GM19240 (cell line): Measurements from ENCODE around the gene KIAA2012.

Experiments used
- DNase-seq: peaks from one replicate; pipeline ENCODE4 v3.0.0; 2011; ENCODE audit warnings: low spot score; ENCODE audit not compliant: insufficient read length

Gene KIAA2012

GRCh38 chr2:202042444-202042843 is 30.6 kb upstream of the KIAA2012 start:
- no peak for DNase-seq

GRCh38 chr2:202043475-202043874 is 29.6 kb upstream of the KIAA2012 start:
- DNase-seq = no peak

GRCh38 chr2:202044777-202045176 is 28.3 kb upstream of the KIAA2012 start:
- no peak for DNase-seq

- DNase-seq = no peak
Measured at GRCh38 chr2:202046572-202046971, 26.5 kb upstream of the KIAA2012 start.

- DNase-seq = no peak
Measured at GRCh38 chr2:202049092-202049728, 23.8 kb upstream of the KIAA2012 start.

- no peak for DNase-seq
Measured at GRCh38 chr2:202049840-202050239, 23.2 kb upstream of the KIAA2012 start.

- DNase-seq = no peak
Measured at GRCh38 chr2:202050652-202051051, 22.4 kb upstream of the KIAA2012 start.

GRCh38 chr2:202051499-202052161 is 21.4 kb upstream of the KIAA2012 start:
- DNase-seq = no peak

- no peak for DNase-seq
Measured at GRCh38 chr2:202052235-202052634, 20.8 kb upstream of the KIAA2012 start.

- DNase-seq = no peak
Measured at GRCh38 chr2:202054679-202055078, 18.4 kb upstream of the KIAA2012 start.

- no peak for DNase-seq
Measured at GRCh38 chr2:202056611-202057010, 16.4 kb upstream of the KIAA2012 start.

- no peak for DNase-seq
Measured at GRCh38 chr2:202060218-202060617, 12.8 kb upstream of the KIAA2012 start.

- DNase-seq = no peak
Measured at GRCh38 chr2:202061695-202062094, 11.4 kb upstream of the KIAA2012 start.

GRCh38 chr2:202064171-202064880 is 8.7 kb upstream of the KIAA2012 start:
- no peak for DNase-seq

- DNase-seq = no peak
Measured at GRCh38 chr2:202064881-202065230, 8.2 kb upstream of the KIAA2012 start.

GRCh38 chr2:202065876-202066275 is 7.2 kb upstream of the KIAA2012 start:
- no peak for DNase-seq

- DNase-seq = no peak
Measured at GRCh38 chr2:202066875-202067274, 6.2 kb upstream of the KIAA2012 start.

- DNase-seq = no peak
Measured at GRCh38 chr2:202067589-202067988, 5.5 kb upstream of the KIAA2012 start.

- DNase-seq = no peak
Measured at GRCh38 chr2:202069170-202070067, 3.6 kb upstream of the KIAA2012 start.

- no peak for DNase-seq
Measured at GRCh38 chr2:202071107-202071506, 1.9 kb upstream of the KIAA2012 start.

- no peak for DNase-seq
Measured at GRCh38 chr2:202072226-202072625, 829 bp upstream of the KIAA2012 start.

GRCh38 chr2:202074324-202074723 is 1.3 kb downstream of the KIAA2012 start:
- DNase-seq = no peak
